ENCODE data around the gene TMEM170B. TPM values are rescaled to one million over a fixed set of nuclear protein-coding genes. Genes with fewer than 3 reads are reported as not detected.

TMEM170B gene
- total RNA-seq, 2 experiments from 2014 or later = 0.40 to 0.57 TPM

- Mint-ChIP-seq H3K27ac (no peak overlapping the region), H3K4me1 (ENCODE audit: low read depth) (no peaks in the 10 kb centered on the region), H3K9me3 (no peaks in the 10 kb centered on the region), H3K4me3 (no peak overlapping the region), H3K27me3 (ENCODE audit: low read depth) (no peaks in the 10 kb centered on the region), H3K36me3 (ENCODE audit: low read depth) (no peaks in the 10 kb centered on the region)
- CTCF ChIA-PET = no interaction called here
- intact Hi-C loops (cut with micrococcal nuclease) = no loop called here
- no peak for DNase-seq
Measured at GRCh38 chr6:11613858-11614257, 76.3 kb downstream of the TMEM170B start.

DNA sequence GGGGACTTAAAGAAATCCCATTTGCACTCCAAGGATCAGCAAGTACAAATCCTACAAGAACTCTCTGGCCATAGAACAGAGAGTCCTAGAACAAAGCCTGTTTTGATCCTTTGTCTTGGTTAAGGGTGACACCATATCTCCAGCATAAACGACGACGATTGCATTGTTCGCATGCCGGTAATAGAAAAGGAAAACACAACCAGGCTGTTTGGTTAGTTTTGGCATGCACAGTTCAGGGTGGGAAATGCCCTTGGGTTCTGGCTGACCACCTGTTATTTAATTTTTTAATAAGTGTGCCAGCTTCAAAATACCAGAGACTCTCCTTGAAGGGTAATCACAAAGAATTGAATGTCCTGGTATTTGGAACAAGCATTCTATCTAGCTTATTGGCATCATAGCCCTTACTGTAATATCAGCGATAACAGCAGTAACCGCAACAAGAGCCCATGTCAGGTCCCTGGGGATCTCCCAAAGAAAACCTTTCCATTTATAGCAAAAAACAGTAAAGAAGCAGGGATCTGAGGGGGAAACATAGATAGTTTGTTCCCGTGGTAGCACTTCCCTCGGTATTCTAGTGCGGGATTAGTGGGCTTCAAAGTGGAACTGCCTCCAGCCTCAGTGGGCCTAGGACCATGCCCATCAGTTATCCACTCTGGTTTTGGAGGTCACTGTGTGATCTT is 77.1 kb downstream of the TMEM170B start:
- Mint-ChIP-seq H3K9me3 (no peaks in the 10 kb centered on the region), H3K27me3 (ENCODE audit: low read depth) (no peaks in the 10 kb centered on the region), H3K4me1 (ENCODE audit: low read depth) (no peaks in the 10 kb centered on the region), H3K4me3 (no peak overlapping the region), H3K27ac (no peak overlapping the region), H3K36me3 (ENCODE audit: low read depth) (no peaks in the 10 kb centered on the region)
- DNase-seq = no peak
- CTCF ChIA-PET = interaction anchor here (0.7 to 2.0 kb wide), 2 partner anchors 41 to 238 kb away, joined by 4 to 8 read pairs; no protein-coding TSS in a partner anchor
- intact Hi-C loops (cut with micrococcal nuclease) = no loop called here

DNA sequence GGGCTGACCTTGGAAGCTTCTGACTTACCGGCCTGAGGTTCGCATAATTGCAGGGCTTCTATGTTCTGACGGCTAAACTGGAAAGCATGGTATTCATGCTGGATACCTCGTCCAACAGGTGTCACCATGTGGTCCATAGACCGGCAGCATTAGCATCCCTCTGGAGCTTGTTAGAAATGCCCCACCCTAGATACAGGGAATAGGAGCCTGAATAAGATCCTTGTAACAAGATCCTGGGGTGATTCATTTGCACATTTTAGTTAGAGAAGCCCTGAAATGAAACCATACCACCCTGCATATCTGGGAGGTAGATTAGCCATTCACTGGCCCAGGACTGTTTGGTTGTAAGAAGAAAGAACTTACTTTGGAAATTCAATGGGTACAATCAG is 77.7 kb downstream of the TMEM170B start:
- CTCF ChIA-PET = interaction anchor here (2.0 kb wide), 1 partner anchor 40 kb away, joined by 8 read pairs; no protein-coding TSS in a partner anchor
- DNase-seq = no peak
- no peak overlapping the region for H3K4me3 Mint-ChIP-seq
- H3K27me3 Mint-ChIP-seq (ENCODE audit: low read depth) = no peaks in the 10 kb centered on the region
- no peaks in the 10 kb centered on the region for H3K9me3 Mint-ChIP-seq
- H3K36me3 Mint-ChIP-seq (ENCODE audit: low read depth) = no peaks in the 10 kb centered on the region
- intact Hi-C loops (cut with micrococcal nuclease) = no loop called here
- no peaks in the 10 kb centered on the region for H3K4me1 Mint-ChIP-seq (ENCODE audit: low read depth)
- H3K27ac Mint-ChIP-seq = no peak overlapping the region

GRCh38 chr6:11616200-11616611 is 78.7 kb downstream of the TMEM170B start:
- H3K36me3 Mint-ChIP-seq (ENCODE audit: low read depth) = no peaks in the 10 kb centered on the region
- CTCF ChIA-PET = interaction anchor here (2.0 kb wide), 1 partner anchor 39 kb away, joined by 8 read pairs; no protein-coding TSS in a partner anchor
- H3K4me3 Mint-ChIP-seq = no peak overlapping the region
- intact Hi-C loops (cut with micrococcal nuclease) = no loop called here
- no peaks in the 10 kb centered on the region for H3K27me3 Mint-ChIP-seq (ENCODE audit: low read depth)
- DNase-seq = no peak
- H3K9me3 Mint-ChIP-seq = no peaks in the 10 kb centered on the region
- H3K27ac Mint-ChIP-seq = no peak overlapping the region
- H3K4me1 Mint-ChIP-seq (ENCODE audit: low read depth) = no peaks in the 10 kb centered on the region

GRCh38 chr6:11618533-11618932 is 81.0 kb downstream of the TMEM170B start:
- CTCF ChIA-PET = interaction anchor here (1.2 to 1.4 kb wide), 2 partner anchors 36 to 672 kb away, joined by 3 to 6 read pairs; partner anchors contain the start of gene EDN1
- Mint-ChIP-seq H3K27ac (no peak overlapping the region), H3K9me3 (no peaks in the 10 kb centered on the region), H3K4me3 (no peak overlapping the region), H3K36me3 (ENCODE audit: low read depth) (no peaks in the 10 kb centered on the region), H3K4me1 (ENCODE audit: low read depth) (no peaks in the 10 kb centered on the region), H3K27me3 (ENCODE audit: low read depth) (no peaks in the 10 kb centered on the region)
- DNase-seq = peak; percentile 18
- intact Hi-C loops (cut with micrococcal nuclease) = loop anchor here (1.0 kb wide), 1 partner anchor 672 kb away; the partner anchor contains the start of gene EDN1

DNA sequence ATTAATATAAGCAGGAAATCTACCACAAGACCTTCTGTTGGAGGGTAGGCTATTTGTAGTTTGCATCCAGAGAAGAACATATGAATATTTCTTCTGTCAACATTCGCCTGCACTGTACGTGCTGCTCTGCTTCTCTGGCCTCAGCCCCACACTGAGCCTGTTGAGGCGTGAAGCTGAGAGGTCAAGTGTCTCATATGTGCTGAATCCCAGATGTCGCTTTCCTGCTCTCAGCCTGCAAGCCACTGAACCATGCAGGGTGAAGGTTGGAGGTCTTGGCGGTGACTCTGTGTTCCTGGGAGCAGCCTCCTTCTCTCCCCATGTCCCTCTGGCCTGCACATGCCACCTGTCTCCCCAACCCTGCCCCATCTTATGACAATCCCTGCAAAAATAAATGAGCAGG is 83.6 kb downstream of the TMEM170B start:
- CTCF ChIA-PET = no interaction called here
- Mint-ChIP-seq H3K4me1 (ENCODE audit: low read depth) (no peaks in the 10 kb centered on the region), H3K27me3 (ENCODE audit: low read depth) (no peaks in the 10 kb centered on the region), H3K36me3 (ENCODE audit: low read depth) (no peaks in the 10 kb centered on the region), H3K9me3 (no peaks in the 10 kb centered on the region), H3K4me3 (no peak overlapping the region), H3K27ac (no peak overlapping the region)
- DNase-seq = no peak
- intact Hi-C loops (cut with micrococcal nuclease) = no loop called here

DNA sequence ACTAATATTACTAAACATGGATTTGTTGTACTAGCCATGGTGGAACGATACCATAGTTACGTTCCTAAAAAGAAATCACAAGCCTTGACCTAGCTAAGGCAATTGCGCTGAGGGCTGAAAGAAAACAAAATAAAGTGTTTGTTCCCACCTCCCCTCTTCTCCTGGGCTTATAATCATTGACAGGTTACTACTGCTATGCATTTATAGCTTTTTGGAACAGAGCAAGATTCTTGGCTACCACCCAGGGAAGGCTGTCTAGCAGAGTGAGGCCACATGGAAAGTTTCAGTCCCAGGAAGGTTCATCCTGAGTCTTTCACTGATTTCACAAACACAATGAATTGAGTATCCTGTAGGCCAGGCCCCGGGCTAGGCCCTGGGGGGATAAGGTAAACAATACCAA is 84.6 kb downstream of the TMEM170B start:
- no peaks in the 10 kb centered on the region for H3K27me3 Mint-ChIP-seq (ENCODE audit: low read depth)
- no peaks in the 10 kb centered on the region for H3K4me1 Mint-ChIP-seq (ENCODE audit: low read depth)
- intact Hi-C loops (cut with micrococcal nuclease) = no loop called here
- DNase-seq = no peak
- H3K36me3 Mint-ChIP-seq (ENCODE audit: low read depth) = no peaks in the 10 kb centered on the region
- no peak overlapping the region for H3K27ac Mint-ChIP-seq
- CTCF ChIA-PET = no interaction called here
- no peak overlapping the region for H3K4me3 Mint-ChIP-seq
- H3K9me3 Mint-ChIP-seq = no peaks in the 10 kb centered on the region

DNA sequence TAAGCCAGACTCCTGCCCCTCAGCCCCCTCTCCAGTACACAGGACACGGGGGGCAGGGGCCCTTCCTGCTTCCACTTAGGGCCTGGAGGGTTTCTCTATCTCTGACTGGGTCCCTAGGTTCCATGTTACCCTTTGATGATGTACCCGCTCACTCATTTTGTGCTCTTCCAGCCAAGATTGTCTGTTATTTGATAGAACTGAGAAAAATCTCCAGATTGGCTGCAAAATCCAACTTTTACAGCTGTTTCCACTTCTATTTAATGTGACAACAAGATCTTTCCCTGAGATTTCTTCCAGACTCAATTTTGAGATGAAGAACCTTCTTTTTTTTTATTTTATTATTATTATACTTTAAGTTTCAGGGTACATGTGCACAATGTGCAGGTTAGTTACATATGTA is 85.7 kb downstream of the TMEM170B start:
- Mint-ChIP-seq H3K27ac (no peak overlapping the region), H3K27me3 (ENCODE audit: low read depth) (no peaks in the 10 kb centered on the region), H3K9me3 (no peaks in the 10 kb centered on the region), H3K4me3 (no peak overlapping the region), H3K4me1 (ENCODE audit: low read depth) (no peaks in the 10 kb centered on the region), H3K36me3 (ENCODE audit: low read depth) (no peaks in the 10 kb centered on the region)
- intact Hi-C loops (cut with micrococcal nuclease) = no loop called here
- CTCF ChIA-PET = no interaction called here
- no peak for DNase-seq

DNA sequence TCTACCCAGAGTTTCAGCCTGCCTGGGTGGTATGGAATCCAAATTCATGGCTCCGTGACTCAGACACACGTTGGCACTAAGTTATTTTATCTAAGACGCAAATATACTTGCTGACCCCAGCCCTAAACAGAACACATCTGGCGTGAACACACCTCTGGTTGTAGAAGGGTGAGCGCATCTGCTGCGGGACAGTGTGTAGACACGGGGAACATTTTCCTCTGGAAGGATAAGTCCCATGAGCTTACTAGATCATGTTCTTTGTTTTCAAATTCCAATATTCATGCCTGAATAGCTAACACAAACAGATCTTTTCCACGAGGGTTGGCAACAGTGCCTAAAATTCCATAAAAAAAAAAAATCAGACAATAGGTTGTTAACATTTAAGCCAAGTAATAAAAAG is 87.8 kb downstream of the TMEM170B start:
- intact Hi-C loops (cut with micrococcal nuclease) = no loop called here
- peaks cover 3% of the 10 kb centered on the region for H3K27me3 Mint-ChIP-seq (ENCODE audit: low read depth)
- no peaks in the 10 kb centered on the region for H3K4me1 Mint-ChIP-seq (ENCODE audit: low read depth)
- no peak overlapping the region for H3K27ac Mint-ChIP-seq
- no peaks in the 10 kb centered on the region for H3K36me3 Mint-ChIP-seq (ENCODE audit: low read depth)
- CTCF ChIA-PET = interaction anchor here (0.5 to 0.7 kb wide), 3 partner anchors 129 to 1286 kb away, joined by 3 to 6 read pairs (median 3); no protein-coding TSS in a partner anchor
- no peak overlapping the region for H3K4me3 Mint-ChIP-seq
- DNase-seq = no peak
- no peaks in the 10 kb centered on the region for H3K9me3 Mint-ChIP-seq

DNA sequence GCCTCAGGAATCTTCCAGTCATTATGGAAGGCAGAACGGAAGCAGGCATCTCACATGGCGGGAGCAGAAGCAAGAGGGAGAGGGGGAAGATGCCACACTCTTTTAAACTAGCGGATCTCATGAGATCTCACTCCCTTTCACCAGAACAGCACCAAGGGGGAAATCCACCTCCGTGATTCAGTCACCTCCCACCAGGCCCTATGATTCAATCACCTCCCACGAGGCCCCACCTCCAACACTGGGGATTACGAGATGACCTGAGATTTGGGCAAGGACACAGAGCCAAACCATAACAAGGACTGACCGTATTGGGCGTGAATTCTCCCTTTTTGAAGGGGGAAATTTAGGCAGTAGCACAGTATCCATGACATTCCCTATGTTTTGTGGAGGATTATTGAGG is 88.8 kb downstream of the TMEM170B start:
- intact Hi-C loops (cut with micrococcal nuclease) = no loop called here
- Mint-ChIP-seq H3K9me3 (no peaks in the 10 kb centered on the region), H3K36me3 (ENCODE audit: low read depth) (no peaks in the 10 kb centered on the region), H3K4me1 (ENCODE audit: low read depth) (no peaks in the 10 kb centered on the region), H3K4me3 (no peak overlapping the region), H3K27ac (no peak overlapping the region), H3K27me3 (ENCODE audit: low read depth) (peaks cover 3% of the 10 kb centered on the region)
- no peak for DNase-seq
- CTCF ChIA-PET = no interaction called here

DNA sequence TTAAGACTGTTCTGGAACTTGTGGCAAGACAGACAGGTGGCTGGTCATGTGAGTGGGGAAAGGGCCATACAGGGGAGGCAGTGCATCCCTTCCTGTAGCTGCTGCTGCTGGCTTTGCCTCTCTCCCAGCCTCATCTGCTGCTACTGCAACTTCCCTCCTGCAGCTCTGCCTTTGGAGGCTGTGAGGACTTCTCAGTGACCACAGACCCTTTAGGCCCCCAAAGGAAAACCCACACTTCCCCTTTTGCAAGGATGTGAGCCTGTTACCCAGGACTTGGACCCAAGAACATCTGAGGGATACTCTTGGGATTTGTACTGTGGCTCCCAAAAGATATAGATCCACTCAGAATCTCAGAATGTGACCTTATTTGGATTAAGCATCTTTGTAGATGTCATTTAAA is 91.0 kb downstream of the TMEM170B start:
- Mint-ChIP-seq H3K4me1 (ENCODE audit: low read depth) (no peaks in the 10 kb centered on the region), H3K27ac (no peak overlapping the region), H3K4me3 (no peak overlapping the region), H3K36me3 (ENCODE audit: low read depth) (no peaks in the 10 kb centered on the region), H3K27me3 (ENCODE audit: low read depth) (peaks cover 3% of the 10 kb centered on the region), H3K9me3 (no peaks in the 10 kb centered on the region)
- no peak for DNase-seq
- intact Hi-C loops (cut with micrococcal nuclease) = no loop called here
- CTCF ChIA-PET = no interaction called here

DNA sequence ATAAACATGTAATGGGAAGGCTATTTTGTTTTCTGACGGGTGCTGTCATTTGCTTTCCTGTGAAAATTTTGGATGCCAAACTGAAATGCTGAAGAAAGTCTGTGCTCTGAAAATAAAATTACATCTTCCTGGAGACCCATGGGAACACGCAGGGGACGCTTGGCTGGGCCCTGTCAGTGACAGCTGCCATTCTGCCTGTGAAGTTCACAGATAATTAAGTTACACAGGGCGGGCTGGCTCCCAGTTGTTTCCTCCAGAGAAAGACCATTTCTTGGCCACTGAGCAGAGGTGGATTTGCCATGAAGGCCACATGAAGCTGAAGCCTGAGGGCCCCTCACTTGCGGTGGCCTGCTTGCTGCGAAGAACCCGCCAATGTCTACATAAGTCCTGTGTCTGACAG is 93.5 kb downstream of the TMEM170B start:
- CTCF ChIA-PET = no interaction called here
- H3K4me1 Mint-ChIP-seq (ENCODE audit: low read depth) = no peaks in the 10 kb centered on the region
- no peak overlapping the region for H3K27ac Mint-ChIP-seq
- no peak for DNase-seq
- H3K4me3 Mint-ChIP-seq = no peak overlapping the region
- H3K27me3 Mint-ChIP-seq (ENCODE audit: low read depth) = peaks cover 3% of the 10 kb centered on the region
- no peaks in the 10 kb centered on the region for H3K9me3 Mint-ChIP-seq
- intact Hi-C loops (cut with micrococcal nuclease) = no loop called here
- H3K36me3 Mint-ChIP-seq (ENCODE audit: low read depth) = no peaks in the 10 kb centered on the region

DNA sequence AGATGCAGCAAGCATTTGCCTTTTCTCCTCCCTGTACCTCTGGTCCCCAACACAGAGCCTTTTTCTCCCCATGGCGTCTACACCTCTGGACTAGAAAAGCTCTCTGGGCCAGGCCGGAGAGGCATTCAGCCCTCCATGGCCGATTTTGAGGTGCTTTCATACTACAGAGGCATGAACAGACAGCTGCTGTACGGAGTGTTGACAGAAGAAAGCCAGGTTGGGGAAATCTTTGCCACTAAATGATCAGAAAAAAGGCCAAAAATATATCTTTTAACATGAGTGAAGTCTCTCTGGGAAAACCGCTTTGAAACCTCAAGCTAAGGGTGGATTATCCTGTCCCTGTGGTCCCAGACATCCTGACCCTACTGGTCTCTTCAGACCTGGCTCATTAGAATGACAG is 94.0 kb downstream of the TMEM170B start:
- no peaks in the 10 kb centered on the region for H3K36me3 Mint-ChIP-seq (ENCODE audit: low read depth)
- no peak overlapping the region for H3K27ac Mint-ChIP-seq
- H3K27me3 Mint-ChIP-seq (ENCODE audit: low read depth) = peaks cover 3% of the 10 kb centered on the region
- no peak for DNase-seq
- H3K9me3 Mint-ChIP-seq = no peaks in the 10 kb centered on the region
- no peaks in the 10 kb centered on the region for H3K4me1 Mint-ChIP-seq (ENCODE audit: low read depth)
- intact Hi-C loops (cut with micrococcal nuclease) = no loop called here
- CTCF ChIA-PET = interaction anchor here (0.6 to 0.7 kb wide), 2 partner anchors 69 to 503 kb away, joined by 3 to 4 read pairs; no protein-coding TSS in a partner anchor
- no peak overlapping the region for H3K4me3 Mint-ChIP-seq
